Mammary epithelial cell (primary cell): ENCODE data around the gene ABO.
"Not testable (repeated sequence)": the region's sequence is repeated elsewhere in the genome, so short reads cannot be mapped to it uniquely, and the experiment has no call there.

ENCODE experiments used
- CTCF ChIP-seq, 2 donors: IDR thresholded peaks in 1 of 2; conservative IDR thresholded peaks in 1 of 2; 2 replicates each; pipeline ENCODE4 v1.5.1; 2011 to 2012; ENCODE audit warnings: inconsistent platforms in 2 of 2, low read length in 2 of 2, mild to moderate bottlenecking in 2 of 2, control low read depth in 1 of 2, low read depth in 1 of 2; ENCODE audit not compliant: insufficient read depth in 1 of 2; ENCODE audit errors: extremely low read depth in 1 of 2
- EZH2 ChIP-seq: IDR thresholded peaks from 2 replicates; pipeline ENCODE4 v1.6.1; 2012; ENCODE audit warnings: low read length, inconsistent platforms, borderline replicate concordance

- TF ChIP-seq CTCF (conservative IDR thresholded peaks at IDR 0.05 in 1 of 2, IDR thresholded peaks at IDR 0.05 in 1 of 2; ENCODE audit: extremely low read depth in 1 of 2, insufficient read depth in 1 of 2, low read depth in 1 of 2, low read length in 2 of 2); EZH2: not testable (repeated sequence)
These were observed 43.0 kb downstream of the ABO start for GRCh38 chr9:133231934-133232568.
